HG03558 (cell line): Measurements from ENCODE around the gene CDK18.

Source experiments
- ATAC-seq: cut with Tn5 transposase; IDR thresholded peaks from one replicate; pipeline ENCODE4 v1.9.1; 2021; ENCODE audit warnings: moderate number of reproducible peaks; ENCODE audit not compliant: unreplicated experiment; ENCODE audit errors: extremely low read depth

The CDK18 gene

GRCh38 chr1:205520709-205521108 lies 16.2 kb downstream of the CDK18 start:
- no peak for ATAC-seq

- ATAC-seq, result no peak
Observed at GRCh38 chr1:205521686-205522085, 17.2 kb downstream of the CDK18 start.

DNA sequence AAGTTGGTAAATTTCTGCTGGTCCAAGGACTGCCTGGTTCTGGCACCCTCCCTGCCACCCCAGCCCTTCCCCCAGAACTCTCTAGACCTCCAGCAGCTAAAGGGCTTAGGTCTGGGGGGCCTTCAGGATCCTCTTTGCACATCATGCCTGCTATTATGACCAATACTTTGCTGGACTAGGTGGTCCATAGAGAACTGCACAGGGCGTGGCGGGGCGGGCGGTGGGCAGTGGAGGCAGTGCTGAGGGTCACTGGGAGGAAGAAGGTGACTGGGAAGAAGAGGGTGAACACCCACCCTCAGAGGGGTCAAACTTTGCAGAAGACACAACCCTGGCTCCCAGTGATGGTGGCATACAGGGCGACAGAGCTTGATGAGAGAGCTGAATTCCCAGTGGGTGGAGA lies 18.2 kb downstream of the CDK18 start:
- no peak for ATAC-seq

- no peak for ATAC-seq
Observed at GRCh38 chr1:205523261-205523890, 18.9 kb downstream of the CDK18 start.

GRCh38 chr1:205523891-205524793 lies 19.7 kb downstream of the CDK18 start:
- ATAC-seq, result no peak

DNA sequence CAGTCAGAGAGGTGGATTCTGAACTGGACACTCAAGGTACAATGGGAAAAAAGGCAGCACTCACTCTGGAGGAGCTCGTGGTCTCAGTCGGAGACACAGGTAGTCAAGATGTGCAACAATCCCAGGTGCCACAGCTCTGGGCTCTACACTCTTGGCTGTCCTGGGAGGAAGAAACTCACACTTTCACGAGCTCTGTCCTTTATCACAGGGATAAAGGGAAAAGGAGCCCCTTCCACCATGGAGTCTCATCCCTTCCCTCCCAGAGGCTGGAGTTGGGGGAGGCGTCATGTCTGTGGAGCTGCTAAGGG lies 20.3 kb downstream of the CDK18 start:
- no peak for ATAC-seq

- ATAC-seq, result no peak
Observed at GRCh38 chr1:205525495-205526285, 21.2 kb downstream of the CDK18 start.

DNA sequence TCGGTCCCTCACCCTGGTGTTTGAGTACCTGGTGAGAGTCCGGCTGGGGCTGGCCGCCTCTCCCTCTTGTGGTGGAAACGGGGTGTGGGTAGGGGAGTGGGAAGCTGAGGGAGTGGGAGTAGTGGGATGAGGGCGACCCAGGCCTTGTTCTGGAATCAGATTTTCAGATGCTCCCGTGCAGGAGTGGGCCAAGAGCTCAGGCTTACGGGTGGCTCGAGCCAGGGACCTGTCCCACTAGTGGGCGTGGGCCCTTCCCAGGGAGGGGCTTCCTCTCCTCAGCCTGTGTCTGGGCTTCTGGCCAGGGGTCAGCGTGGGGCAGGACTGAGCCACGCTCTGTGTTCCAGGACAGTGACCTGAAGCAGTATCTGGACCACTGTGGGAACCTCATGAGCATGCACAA lies 22.0 kb downstream of the CDK18 start:
- no peak for ATAC-seq

- ATAC-seq, result no peak
Observed at GRCh38 chr1:205527931-205528330, 23.5 kb downstream of the CDK18 start.

DNA sequence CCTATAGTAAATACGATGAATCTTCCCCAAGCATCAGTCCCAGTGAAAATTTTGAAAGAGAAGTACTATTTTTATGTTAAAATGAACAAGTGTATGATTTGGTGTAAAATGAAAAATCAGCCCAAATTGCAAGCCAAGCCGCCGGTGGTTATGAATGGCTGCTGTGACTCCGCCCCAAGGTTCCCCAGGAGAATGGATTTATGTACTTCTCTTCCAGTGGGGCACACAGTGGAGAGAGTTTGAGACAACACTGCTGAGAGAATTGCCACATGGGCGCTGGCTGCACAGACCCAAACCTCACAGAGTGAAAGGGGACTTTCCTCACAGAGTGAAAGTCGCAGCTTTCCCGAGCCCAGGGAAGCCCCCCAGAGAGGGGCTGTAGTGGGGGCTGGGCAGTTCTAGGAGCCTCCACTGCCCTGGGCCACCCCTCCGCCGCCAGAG lies 24.0 kb downstream of the CDK18 start:
- no peak for ATAC-seq

DNA sequence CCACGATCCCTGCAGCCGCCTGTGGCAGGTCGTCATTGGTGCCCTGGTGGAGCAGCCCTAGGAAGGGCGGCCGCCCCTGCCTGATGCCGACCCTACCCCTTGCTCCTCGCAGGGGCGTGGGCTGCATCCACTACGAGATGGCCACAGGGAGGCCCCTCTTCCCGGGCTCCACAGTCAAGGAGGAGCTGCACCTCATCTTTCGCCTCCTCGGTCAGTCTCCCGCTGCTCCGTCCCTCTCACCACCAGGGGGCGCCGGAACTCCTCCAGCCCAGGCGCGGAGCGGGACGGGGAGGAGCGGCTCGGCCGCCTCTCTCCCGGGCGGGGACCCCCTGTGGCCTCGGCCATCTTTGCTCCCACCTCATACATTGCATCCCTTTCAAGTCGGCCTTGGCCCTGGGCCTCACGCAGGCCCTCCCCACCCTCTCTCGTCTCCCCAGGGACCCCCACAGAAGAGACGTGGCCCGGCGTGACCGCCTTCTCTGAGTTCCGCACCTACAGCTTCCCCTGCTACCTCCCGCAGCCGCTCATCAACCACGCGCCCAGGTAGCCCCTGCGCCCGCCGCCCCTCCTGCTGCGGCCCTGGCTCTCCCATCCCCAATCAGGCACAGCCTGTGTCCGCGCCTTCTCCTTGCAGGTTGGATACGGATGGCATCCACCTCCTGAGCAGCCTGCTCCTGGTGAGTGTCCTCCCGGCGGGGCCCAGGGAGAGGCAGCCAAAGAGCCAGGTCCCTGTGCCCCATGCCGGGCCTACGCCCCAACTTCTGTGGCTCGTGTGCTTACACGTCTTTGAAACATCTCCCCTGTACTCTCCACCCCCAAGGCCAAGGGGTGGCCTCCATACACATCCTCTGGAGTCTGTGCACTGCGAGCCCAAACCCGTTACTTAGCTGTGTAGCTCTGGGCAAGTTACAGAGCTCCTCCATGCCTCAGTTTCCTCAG lies 24.7 kb downstream of the CDK18 start:
- ATAC-seq, result no peak

DNA sequence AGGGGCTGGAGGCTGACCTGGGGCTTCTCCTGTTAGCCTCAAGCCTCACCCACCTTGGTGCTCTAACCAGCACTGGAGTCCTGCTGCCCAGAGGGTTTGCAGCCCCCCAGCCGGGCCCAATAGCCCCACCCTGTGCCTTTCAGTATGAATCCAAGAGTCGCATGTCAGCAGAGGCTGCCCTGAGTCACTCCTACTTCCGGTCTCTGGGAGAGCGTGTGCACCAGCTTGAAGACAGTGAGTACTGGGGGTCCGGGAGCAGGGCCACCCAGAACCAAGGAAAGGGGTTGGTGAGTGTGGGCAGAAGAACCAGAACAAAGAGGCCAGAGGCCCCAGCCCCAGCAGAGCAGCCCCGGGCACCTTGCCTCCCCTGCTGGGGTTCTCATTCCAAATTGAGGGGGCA lies 25.6 kb downstream of the CDK18 start:
- no peak for ATAC-seq

- ATAC-seq, result no peak
Observed at GRCh38 chr1:205531191-205532025, 26.9 kb downstream of the CDK18 start.

- ATAC-seq, result no peak
Observed at GRCh38 chr1:205532026-205532898, 27.8 kb downstream of the CDK18 start.

DNA sequence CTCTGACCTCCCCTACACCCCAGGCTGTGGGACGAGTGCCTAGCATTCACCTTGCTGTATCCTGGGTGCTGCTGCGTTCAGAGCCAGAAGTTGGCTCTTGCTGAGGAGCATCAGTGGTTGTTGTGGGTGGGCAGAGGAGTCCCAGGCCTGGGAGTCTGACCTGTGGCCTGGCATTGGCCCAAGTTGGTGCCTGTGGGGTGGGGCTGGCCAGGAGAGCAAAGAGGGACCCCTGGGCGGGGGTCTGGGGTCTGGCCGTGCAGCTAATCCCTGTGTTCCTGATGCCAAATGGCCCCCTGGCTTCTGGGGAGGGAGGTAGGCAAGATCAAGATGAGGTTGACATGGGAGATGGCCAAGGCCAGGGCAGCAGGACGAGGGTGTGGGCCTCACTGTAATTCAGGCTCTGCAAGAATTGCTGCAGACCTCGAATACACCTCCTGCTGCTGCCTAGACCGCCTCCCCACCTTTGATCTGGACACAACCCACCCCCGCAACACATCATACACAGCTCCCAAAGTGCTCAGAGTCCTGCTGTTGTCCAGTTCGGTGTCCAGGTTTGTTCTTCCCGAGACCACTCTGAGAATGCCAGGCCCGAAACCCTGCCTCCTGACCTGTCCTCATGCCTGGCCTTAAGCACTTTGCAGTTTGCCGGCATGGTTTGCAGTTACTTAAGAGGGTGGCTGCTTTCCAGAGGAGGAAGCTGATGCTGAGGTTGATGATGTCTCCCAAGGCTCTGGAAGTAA lies 28.7 kb downstream of the CDK18 start:
- ATAC-seq, result no peak

DNA sequence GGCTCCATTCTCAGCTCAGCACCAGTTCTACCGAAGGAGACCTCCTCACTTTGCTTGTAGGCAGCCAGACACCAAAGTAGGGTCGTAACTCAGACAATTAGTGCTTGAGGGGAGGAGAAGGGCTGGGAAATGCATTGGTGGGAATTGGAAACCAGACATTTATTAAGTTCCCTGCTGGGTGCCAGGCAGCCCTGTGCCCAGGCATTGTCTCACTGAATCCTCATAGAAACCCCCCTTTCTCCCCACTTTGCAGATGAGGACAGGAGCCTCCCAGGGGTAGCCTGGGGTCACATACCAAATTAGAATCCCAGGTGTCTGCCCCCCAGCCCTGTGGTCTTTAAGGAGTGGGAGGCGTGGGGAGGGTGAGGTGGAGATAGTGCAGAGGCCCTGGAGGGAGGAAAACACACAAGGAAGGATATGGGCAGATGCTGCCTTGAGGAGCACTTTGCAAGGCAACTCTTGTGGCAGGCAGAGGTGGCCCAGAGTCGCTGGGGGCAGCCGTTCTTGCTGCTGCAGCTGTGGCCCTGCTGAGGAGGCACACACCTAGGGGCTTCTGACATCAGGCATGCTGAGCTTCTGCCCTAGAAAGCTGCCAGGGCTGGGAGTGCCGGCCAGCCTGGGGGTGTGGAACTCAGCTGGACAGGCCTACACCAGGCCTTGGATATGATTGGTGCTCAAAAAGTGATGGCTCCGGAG lies 29.4 kb downstream of the CDK18 start:
- ATAC-seq, result no peak

DNA sequence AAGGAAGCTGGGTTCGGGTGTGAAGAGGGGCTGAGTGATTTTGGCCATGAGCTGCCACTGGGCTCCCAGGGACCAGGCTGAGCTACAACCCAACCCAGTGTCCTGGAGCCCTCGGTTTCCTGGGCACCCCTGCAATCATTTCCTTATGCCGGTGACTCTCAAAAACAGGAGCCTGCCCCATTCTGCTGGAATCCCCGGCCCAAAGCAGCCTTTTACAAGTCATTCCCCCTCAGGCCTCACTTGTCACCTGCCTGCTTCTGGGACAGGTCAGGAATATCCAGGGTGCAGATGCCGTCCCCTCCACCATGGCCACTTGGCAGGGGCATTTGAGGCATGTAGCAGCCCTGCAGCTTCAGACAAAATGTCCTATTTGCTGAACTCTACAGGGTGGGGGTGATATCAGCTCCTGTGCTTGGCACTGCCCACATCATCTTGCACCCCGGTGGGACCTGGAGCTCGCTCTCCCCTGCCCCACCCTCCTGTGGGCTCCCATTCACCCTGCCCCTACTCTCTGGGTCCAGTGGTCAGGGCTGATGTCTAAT lies 30.0 kb downstream of the CDK18 start:
- ATAC-seq, result no peak
